Endothelial cell of umbilical vein (primary cell): ENCODE results near the gene CAPG.

Experiments used
- EZH2 ChIP-seq: IDR thresholded peaks from 2 replicates; pipeline ENCODE4 v1.6.1; 2012; ENCODE audit warnings: borderline replicate concordance, low read depth, mild to moderate bottlenecking, moderate library complexity, low read length, inconsistent platforms; ENCODE audit not compliant: severe bottlenecking
- FOS ChIP-seq: IDR thresholded peaks from 2 replicates; pipeline ENCODE4 v1.6.1; 2011; ENCODE audit warnings: mild to moderate bottlenecking, low read length, moderate library complexity, borderline replicate concordance; ENCODE audit not compliant: insufficient read depth
- JUN ChIP-seq: IDR thresholded peaks from 2 replicates; pipeline ENCODE4 v1.6.1; 2011; ENCODE audit warnings: borderline replicate concordance, low read depth; ENCODE audit not compliant: insufficient read length, insufficient read depth
- MYC ChIP-seq: IDR thresholded peaks from one replicate; pipeline ENCODE4 v1.6.1; 2011; ENCODE audit warnings: mild to moderate bottlenecking, low read depth, low read length
- POLR2A ChIP-seq: IDR thresholded peaks from 2 replicates; pipeline ENCODE4 v1.6.1; 2012; ENCODE audit warnings: low read depth, mild to moderate bottlenecking, control low read depth, low read length
- POLR2AphosphoS5 ChIP-seq: IDR thresholded peaks from 2 replicates; pipeline ENCODE4 v1.6.1; 2012; ENCODE audit warnings: low read depth, mild to moderate bottlenecking, control low read depth, low read length, moderate library complexity; ENCODE audit not compliant: insufficient read depth
- TF ChIP-seq, protein P1 (sequence below), 2 donors: IDR thresholded peaks; 1 replicate in 1 of 2; 2 replicates in 1 of 2; pipeline ENCODE4 v1.5.1; 2011; ENCODE audit warnings: low read length in 2 of 2, mild to moderate bottlenecking in 2 of 2, moderate library complexity in 2 of 2, control low read depth in 1 of 2, inconsistent platforms in 1 of 2, low read depth in 1 of 2; ENCODE audit not compliant: insufficient read depth in 1 of 2; ENCODE audit errors: extremely low read depth in 1 of 2
- TF ChIP-seq, protein P2 (sequence below): IDR thresholded peaks from 2 replicates; pipeline ENCODE4 v1.6.1; 2011; ENCODE audit not compliant: insufficient read depth, insufficient read length

DNA sequence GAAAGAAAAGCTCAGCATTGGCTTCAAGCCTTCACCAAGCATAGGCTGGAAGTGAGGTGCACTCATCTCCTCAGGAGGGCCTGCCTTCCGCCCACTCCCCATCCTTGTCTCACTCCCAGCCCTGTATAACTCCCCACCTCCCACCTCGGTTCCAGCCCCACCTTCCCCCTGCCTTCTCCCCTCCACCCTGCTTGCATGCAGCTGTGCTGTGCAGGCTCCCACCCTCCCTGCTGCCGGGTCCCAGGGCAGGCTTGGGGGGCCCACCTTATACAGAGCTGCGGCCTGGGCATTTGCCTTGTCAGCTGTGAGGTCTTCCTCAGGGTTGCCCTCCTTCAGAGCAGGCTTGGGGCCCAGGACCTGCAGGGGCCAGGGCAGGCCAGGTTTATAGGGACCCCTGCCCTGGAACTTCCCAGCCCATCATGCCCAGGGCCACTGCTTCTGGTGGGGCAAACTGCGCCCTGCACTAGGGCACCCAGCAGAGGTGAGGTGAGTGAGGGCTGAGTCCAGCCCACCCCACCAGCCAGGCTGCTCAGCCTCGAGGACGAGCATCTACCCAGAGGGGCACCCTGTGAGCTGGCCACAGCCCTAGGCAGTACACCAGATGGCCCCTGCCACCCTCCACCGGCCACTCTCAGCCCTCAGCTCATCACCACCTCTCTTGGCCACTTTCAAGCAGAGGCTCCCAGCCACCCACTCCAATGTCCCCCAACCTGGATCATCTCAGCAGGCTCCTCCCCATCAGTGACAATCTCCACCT lies 11.6 kb downstream of the CAPG start:
- TF ChIP-seq POLR2A (no peak), POLR2AphosphoS5 (no peak), EZH2 (no peak), MYC (no peak), FOS (no peak), JUN (no peak)
- TF ChIP-seq, protein P1, sequence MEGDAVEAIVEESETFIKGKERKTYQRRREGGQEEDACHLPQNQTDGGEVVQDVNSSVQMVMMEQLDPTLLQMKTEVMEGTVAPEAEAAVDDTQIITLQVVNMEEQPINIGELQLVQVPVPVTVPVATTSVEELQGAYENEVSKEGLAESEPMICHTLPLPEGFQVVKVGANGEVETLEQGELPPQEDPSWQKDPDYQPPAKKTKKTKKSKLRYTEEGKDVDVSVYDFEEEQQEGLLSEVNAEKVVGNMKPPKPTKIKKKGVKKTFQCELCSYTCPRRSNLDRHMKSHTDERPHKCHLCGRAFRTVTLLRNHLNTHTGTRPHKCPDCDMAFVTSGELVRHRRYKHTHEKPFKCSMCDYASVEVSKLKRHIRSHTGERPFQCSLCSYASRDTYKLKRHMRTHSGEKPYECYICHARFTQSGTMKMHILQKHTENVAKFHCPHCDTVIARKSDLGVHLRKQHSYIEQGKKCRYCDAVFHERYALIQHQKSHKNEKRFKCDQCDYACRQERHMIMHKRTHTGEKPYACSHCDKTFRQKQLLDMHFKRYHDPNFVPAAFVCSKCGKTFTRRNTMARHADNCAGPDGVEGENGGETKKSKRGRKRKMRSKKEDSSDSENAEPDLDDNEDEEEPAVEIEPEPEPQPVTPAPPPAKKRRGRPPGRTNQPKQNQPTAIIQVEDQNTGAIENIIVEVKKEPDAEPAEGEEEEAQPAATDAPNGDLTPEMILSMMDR (IDR thresholded peaks at IDR 0.05; ENCODE audit: extremely low read depth in 1 of 2, insufficient read depth in 1 of 2, low read depth in 1 of 2, low read length in 2 of 2), result no peak
- TF ChIP-seq, protein P2, sequence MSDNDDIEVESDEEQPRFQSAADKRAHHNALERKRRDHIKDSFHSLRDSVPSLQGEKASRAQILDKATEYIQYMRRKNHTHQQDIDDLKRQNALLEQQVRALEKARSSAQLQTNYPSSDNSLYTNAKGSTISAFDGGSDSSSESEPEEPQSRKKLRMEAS, result no peak
